ENCODE measurements around the gene TTC34. TPM values are rescaled to one million over a fixed set of nuclear protein-coding genes. Genes with fewer than 3 reads are reported as not detected.

TTC34 gene
- total and polyA plus RNA-seq, 2 experiments from 2014 or later, result 0.08 to 0.35 TPM

GRCh38 chr1:2809656-2810055 lies 8.2 kb upstream of the TTC34 start:
- no peak for DNase-seq (ENCODE audit: low spot score)
- Mint-ChIP-seq H3K9me3 (peaks cover 70% of the 10 kb centered on the region), H3K4me3 (no peak overlapping the region), H3K4me1 (no peaks in the 10 kb centered on the region), H3K27ac (no peak overlapping the region), H3K27me3 (ENCODE audit: insufficient read depth, low read depth, poor library complexity) (no peaks in the 10 kb centered on the region), H3K36me3 (ENCODE audit: low read depth) (peaks cover 18% of the 10 kb centered on the region; the same call in 2 of the 3 replicates)
- no peaks in the 10 kb centered on the region for H3K9me2 ChIP-seq (ENCODE audit: insufficient read depth)
- H3K4me1 ChIP-seq (ENCODE audit: insufficient read depth), result no peaks in the 10 kb centered on the region
- no peak overlapping the region for H3K4me3 ChIP-seq
- no peak overlapping the region for H2AFZ ChIP-seq
- no peaks in the 10 kb centered on the region for H3K27me3 ChIP-seq (ENCODE audit: insufficient read depth)
- no peak for TF ChIP-seq STAT1 (IDR thresholded peaks at IDR 0.05; ENCODE audit: unreplicated experiment)
- TF ChIP-seq POLR2AphosphoS5 (IDR thresholded peaks at IDR 0.05; ENCODE audit: low read depth), result no peak
- no peak for TF ChIP-seq EZH2 (IDR thresholded peaks at IDR 0.05; ENCODE audit: low read depth, unreplicated experiment)
- TF ChIP-seq NANOG (IDR thresholded peaks at IDR 0.05; ENCODE audit: borderline replicate concordance), result no peak
- no peak for TF ChIP-seq EZH2phosphoT487 (IDR thresholded peaks at IDR 0.05; ENCODE audit: unreplicated experiment)
- no peak for TF ChIP-seq ZNF114 (CRISPR knock-in tag; IDR thresholded peaks at IDR 0.05)
- TF ChIP-seq CTCF (conservative IDR thresholded peaks at IDR 0.05; ENCODE audit: low read depth in 2 of 2), result no peak
- no peak for TF ChIP-seq CREB1 (CRISPR knock-in tag; IDR thresholded peaks at IDR 0.05; ENCODE audit: low read depth)
- TF ChIP-seq ZNF462 (CRISPR knock-in tag; IDR thresholded peaks at IDR 0.05), result no peak
- H4K20me1 ChIP-seq (replicated peaks; ENCODE audit: insufficient read depth), result no peaks in the 10 kb centered on the region
- H3K79me2 ChIP-seq (replicated peaks; ENCODE audit: insufficient read depth), result no peaks in the 10 kb centered on the region
- H3K4me2 ChIP-seq, result no peak overlapping the region
- no peak for ATAC-seq
- no peaks in the 10 kb centered on the region for H3K36me3 ChIP-seq (ENCODE audit: insufficient read depth)
- H3K27ac ChIP-seq (ENCODE audit: low read depth), result no peak overlapping the region
- H3F3A ChIP-seq (replicated peaks; ENCODE audit: low read depth), result no peaks in the 10 kb centered on the region
